ENCODE results near the gene PRSS22.

DNA sequence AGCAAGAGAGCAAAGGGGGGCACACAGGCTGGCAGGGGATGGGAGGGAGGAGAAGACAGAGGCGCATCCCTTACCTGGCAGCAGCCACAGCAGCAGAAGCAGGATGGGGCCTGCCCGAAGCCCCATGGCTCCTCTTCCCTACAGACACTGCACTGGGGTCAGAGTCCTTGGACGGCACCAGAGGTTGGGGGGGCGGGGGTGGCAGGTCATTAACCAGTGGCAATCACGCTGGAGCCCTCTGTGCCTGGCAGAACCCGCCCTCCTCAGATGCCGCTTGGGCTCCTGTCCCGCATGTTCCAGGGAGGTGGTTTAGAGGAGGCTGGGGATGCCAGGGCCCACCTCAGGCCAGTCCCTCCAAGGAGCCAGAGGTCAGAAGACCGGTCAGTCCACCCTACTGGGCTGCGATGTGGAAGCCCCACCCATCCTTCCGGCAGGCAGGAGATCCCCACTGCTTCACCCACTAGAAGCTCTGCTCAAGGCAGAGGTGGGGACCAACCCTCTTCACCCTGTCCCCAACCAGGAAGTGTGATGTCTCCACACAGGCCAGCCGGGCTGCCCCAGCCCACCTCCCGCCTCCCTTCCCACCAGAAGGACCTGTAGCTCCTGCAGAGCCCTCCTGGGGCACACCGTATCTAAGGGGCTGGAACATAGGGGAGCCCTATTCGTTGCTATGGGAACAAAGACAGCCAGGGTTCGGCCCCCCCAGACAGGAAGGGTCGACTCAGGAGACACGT lies 16.2 kb downstream of the PRSS22 start:
- TF ChIP-seq, protein P1, sequence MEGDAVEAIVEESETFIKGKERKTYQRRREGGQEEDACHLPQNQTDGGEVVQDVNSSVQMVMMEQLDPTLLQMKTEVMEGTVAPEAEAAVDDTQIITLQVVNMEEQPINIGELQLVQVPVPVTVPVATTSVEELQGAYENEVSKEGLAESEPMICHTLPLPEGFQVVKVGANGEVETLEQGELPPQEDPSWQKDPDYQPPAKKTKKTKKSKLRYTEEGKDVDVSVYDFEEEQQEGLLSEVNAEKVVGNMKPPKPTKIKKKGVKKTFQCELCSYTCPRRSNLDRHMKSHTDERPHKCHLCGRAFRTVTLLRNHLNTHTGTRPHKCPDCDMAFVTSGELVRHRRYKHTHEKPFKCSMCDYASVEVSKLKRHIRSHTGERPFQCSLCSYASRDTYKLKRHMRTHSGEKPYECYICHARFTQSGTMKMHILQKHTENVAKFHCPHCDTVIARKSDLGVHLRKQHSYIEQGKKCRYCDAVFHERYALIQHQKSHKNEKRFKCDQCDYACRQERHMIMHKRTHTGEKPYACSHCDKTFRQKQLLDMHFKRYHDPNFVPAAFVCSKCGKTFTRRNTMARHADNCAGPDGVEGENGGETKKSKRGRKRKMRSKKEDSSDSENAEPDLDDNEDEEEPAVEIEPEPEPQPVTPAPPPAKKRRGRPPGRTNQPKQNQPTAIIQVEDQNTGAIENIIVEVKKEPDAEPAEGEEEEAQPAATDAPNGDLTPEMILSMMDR (conservative IDR thresholded peaks at IDR 0.05; ENCODE audit: low read length), result no peak
- TF ChIP-seq EZH2phosphoT487 (IDR thresholded peaks at IDR 0.05; ENCODE audit: borderline replicate concordance), result no peak
